ENCODE measurements around the gene FAM110C.

GRCh38 chr2:65121-65520, 18.8 kb upstream of the FAM110C start:
- TF ChIP-seq CTCF (IDR thresholded peaks at IDR 0.05): no peak
- TF ChIP-seq ZFX (IDR thresholded peaks at IDR 0.05; ENCODE audit: borderline replicate concordance): no peak
